HepG2 (cell line): Measurements from ENCODE around the gene HPS3. TPM values are rescaled to one million over a fixed set of nuclear protein-coding genes. Genes with fewer than 3 reads are reported as not detected.

Experiments
- ATAC-seq: fragments of 200-7000 bp; cut with Tn5 transposase; 3 replicates; pipeline ENCODE4 v1.9.1; 2020; ENCODE audit warnings: mild to moderate bottlenecking, moderate library complexity
- BruUV-seq: library from RNA; stranded (reverse); fragments of 400-500 nt; replicated peaks from 2 replicates; lab custom pipeline; 2021; lab: Mats Ljungman, UMichigan
- CTCF ChIA-PET: fragments of 300-600 bp; formaldehyde crosslinking; extraction: SDS; loops from one replicate; lab custom pipeline; 2021; ENCODE audit warnings: low total read pairs, inconsistent platforms, low intra/inter-chr PET ratio; lab: Yijun Ruan, JAX
- POLR2A ChIA-PET: fragments of 350-600 bp; sonication (Branson Sonifier 250); formaldehyde crosslinking; loops from one replicate; lab custom pipeline; 2020; ENCODE audit warnings: antibody characterized with exemption, inconsistent platforms; lab: Yijun Ruan, JAX
- DNase-seq: peaks from one replicate; pipeline ENCODE4 v3.0.0-alpha.2; 2015; ENCODE audit warnings: low spot score
- FAIRE-seq: peaks from 3 replicates; lab custom pipeline; 2011; peaks lifted over from hg19 to GRCh38; lab: Jason Lieb, UNC
- H2AFZ ChIP-seq: one replicate; pipeline ENCODE4 v1.6.1; 2011; ENCODE audit warnings: low read length, inconsistent platforms
- H3K27ac ChIP-seq: fragments of 300-600 bp; 3 replicates; pipeline ENCODE4 v1.8.0; 2011; ENCODE audit warnings: mixed run types, mild to moderate bottlenecking, mixed read lengths, low read length, inconsistent platforms; ENCODE audit not compliant: insufficient read depth; ENCODE audit errors: extremely low read length
- H3K27me3 ChIP-seq, 2 experiments: fragments of 200-600 bp in 1 of 2; 2 replicates in 1 of 2; 3 replicates in 1 of 2; pipeline versions ENCODE4 v1.6.0 to v1.8.0; 2011; ENCODE audit warnings: low read length in 2 of 2, mild to moderate bottlenecking in 2 of 2, moderate library complexity in 2 of 2, inconsistent platforms in 1 of 2; ENCODE audit not compliant: insufficient read depth in 2 of 2, control insufficient read depth in 1 of 2
- H3K36me3 ChIP-seq, 2 experiments: fragments of 200-600 bp in 1 of 2; replicated peaks in 1 of 2; 2 replicates in 1 of 2; 3 replicates in 1 of 2; pipeline versions ENCODE4 v1.5.1 to v1.8.0; 2011; ENCODE audit warnings: low read length in 2 of 2, inconsistent platforms in 1 of 2; ENCODE audit not compliant: insufficient read depth in 2 of 2, control insufficient read depth in 1 of 2
- H3K4me1 ChIP-seq: 2 replicates; pipeline ENCODE4 v1.5.1; 2012; ENCODE audit warnings: low read length, inconsistent platforms; ENCODE audit not compliant: insufficient read depth
- H3K4me2 ChIP-seq: 2 replicates; pipeline ENCODE4 v1.6.0; 2011; ENCODE audit warnings: low read depth, low read length, inconsistent platforms
- H3K4me3 ChIP-seq, 3 experiments: fragments of 200-600 bp in 1 of 3; sonication (generic), shearing (Covaris generic) in 1 of 3; replicated peaks in 1 of 3; 2 replicates each; pipeline ENCODE4 v1.5.1; 2011 to 2016; ENCODE audit warnings: low read length in 3 of 3, inconsistent platforms in 2 of 3, low read depth in 2 of 3, mild to moderate bottlenecking in 2 of 3, control low read depth in 1 of 3, mixed read lengths in 1 of 3; ENCODE audit not compliant: insufficient read depth in 1 of 3
- H3K79me2 ChIP-seq: one replicate; pipeline ENCODE4 v1.6.1; 2011; ENCODE audit warnings: low read length, inconsistent platforms; ENCODE audit not compliant: insufficient read depth
- H3K9ac ChIP-seq: 2 replicates; pipeline ENCODE4 v1.6.0; 2011; ENCODE audit warnings: mild to moderate bottlenecking, low read depth, low read length, inconsistent platforms; ENCODE audit not compliant: insufficient read depth
- H3K9me3 ChIP-seq: 2 replicates; pipeline ENCODE4 v1.5.1; 2012; ENCODE audit warnings: mild to moderate bottlenecking, low read length
- H4K20me1 ChIP-seq: 2 replicates; pipeline ENCODE4 v1.6.0; 2011; ENCODE audit warnings: inconsistent platforms, mild to moderate bottlenecking, low read length, moderate library complexity; ENCODE audit not compliant: insufficient read depth
- ARID2 ChIP-seq: sonication (generic); formaldehyde crosslinking; IDR thresholded peaks from 2 replicates; pipeline ENCODE4 v1.8.1; 2022; ENCODE audit warnings: mild to moderate bottlenecking, missing genetic modification reagents, borderline replicate concordance
- ATF7-NPFF ChIP-seq: sonication (generic); formaldehyde crosslinking; IDR thresholded peaks from 2 replicates; pipeline ENCODE4 v1.8.1; 2023; ENCODE audit warnings: mild to moderate bottlenecking, low read depth, missing genetic modification reagents, moderate library complexity
- GATAD2A ChIP-seq: IDR thresholded peaks from 2 replicates; pipeline ENCODE4 v1.6.1; 2016
- ISL2 ChIP-seq: sonication (generic); formaldehyde crosslinking; IDR thresholded peaks from 2 replicates; pipeline ENCODE4 v1.5.0; 2020; ENCODE audit warnings: missing genetic modification reagents
- MATR3 ChIP-seq: sonication (generic); formaldehyde crosslinking; IDR thresholded peaks from 2 replicates; pipeline ENCODE4 v1.4.0; 2020; ENCODE audit warnings: missing genetic modification reagents
- PAF1 ChIP-seq: IDR thresholded peaks from 2 replicates; pipeline ENCODE4 v1.6.1; 2016; ENCODE audit warnings: missing genetic modification reagents, missing compliant biosample characterization
- RBM39 ChIP-seq: fragments of 200-400 bp; formaldehyde crosslinking; IDR thresholded peaks from one replicate; pipeline ENCODE4 v1.6.1; 2018; ENCODE audit warnings: antibody characterized with exemption, mild to moderate bottlenecking, low read depth, low read length; ENCODE audit not compliant: poor library complexity, severe bottlenecking
- SOX13 ChIP-seq, 3 experiments: fragments of 450-650 bp in 1 of 3; sonication (generic) in 1 of 3; formaldehyde crosslinking in 1 of 3; IDR thresholded peaks in 2 of 3; conservative IDR thresholded peaks in 1 of 3; 2 replicates each; pipeline versions ENCODE4 v1.5.0 to v1.6.1; 2016 to 2020; ENCODE audit warnings: antibody characterized with exemption in 1 of 3, mild to moderate bottlenecking in 1 of 3, missing compliant biosample characterization in 1 of 3, missing genetic modification reagents in 1 of 3, moderate library complexity in 1 of 3
- ZC3H13 ChIP-seq: sonication (generic); formaldehyde crosslinking; IDR thresholded peaks from 2 replicates; pipeline ENCODE4 v1.8.1; 2023; ENCODE audit warnings: mild to moderate bottlenecking, missing genetic modification reagents, moderate library complexity
- ZNF766 ChIP-seq: sonication (generic); formaldehyde crosslinking; IDR thresholded peaks from 2 replicates; pipeline ENCODE4 v1.5.0; 2020; ENCODE audit warnings: missing genetic modification reagents, borderline replicate concordance
- ZNF878 ChIP-seq: sonication (generic); formaldehyde crosslinking; IDR thresholded peaks from 2 replicates; pipeline ENCODE4 v1.8.1; 2023; ENCODE audit warnings: mild to moderate bottlenecking, missing genetic modification reagents, moderate library complexity
- WGBS: methylation state at CpG from one replicate; pipeline ENCODE4 v1.1.6; 2017; ENCODE audit warnings: low lambda C conversion rate; 5-methylcytosine and 5-hydroxymethylcytosine counted together
- in situ Hi-C: cut with HindIII; loops from 2 replicates; pipeline ENCODE4 v1.10.0; 2017; ENCODE audit warnings: low pct_unique_long_range_greater_than_20kb; ENCODE audit not compliant: extremely low pct_ligation_motif_present
- intact Hi-C: fragments of 100-400 bp; cut with micrococcal nuclease; formaldehyde crosslinking; loops from one replicate; pipeline ENCODE4 v1.10.0; 2022; ENCODE audit not compliant: unreplicated experiment
- polyA plus RNA-seq, 8 experiments: library from polyadenylated mRNA; depleted of rRNA in 3 of 8; stranded (reverse) in 7 of 8; unstranded in 1 of 8; fragments of >200 nt; fragmentation: Illumina TruSeq in 4 of 8; extraction: Trizol in 4 of 8; gene quantifications; 2 replicates each; pipeline versions ENCODE4 v1.2.1 to v1.2.3, GENCODE V29; 2011 to 2016; ENCODE audit warnings: low read depth in 4 of 8, missing spikeins in 1 of 8, mixed read lengths in 1 of 8; ENCODE audit not compliant: insufficient read depth in 1 of 8
- total RNA-seq, 5 experiments: library from RNA; depleted of rRNA; stranded (reverse); fragments of >200 nt; fragmentation: Illumina TruSeq; extraction: Trizol; gene quantifications; 2 replicates each; pipeline ENCODE4 v1.2.3, GENCODE V29; 2016; ENCODE audit warnings: low read depth in 1 of 5
- TF ChIP-seq, protein P1 (sequence below): sonication (generic); formaldehyde crosslinking; IDR thresholded peaks from 2 replicates; pipeline ENCODE4 v1.5.1; 2020; ENCODE audit warnings: missing genetic modification reagents, mild to moderate bottlenecking, borderline replicate concordance
- TF ChIP-seq, protein P2 (sequence below): sonication (generic); formaldehyde crosslinking; IDR thresholded peaks from 2 replicates; pipeline ENCODE4 v1.4.0; 2020; ENCODE audit warnings: missing genetic modification reagents
- TF ChIP-seq, protein P3 (sequence below): sonication (generic); formaldehyde crosslinking; IDR thresholded peaks from 2 replicates; pipeline ENCODE4 v1.4.0; 2020; ENCODE audit warnings: missing genetic modification reagents

Gene HPS3
- total and polyA plus RNA-seq, 2 of the 13 experiments (the other 11 are each of a cell fraction or from before 2014, with no cell fraction given), result 9.5 to 18.9 TPM

DNA sequence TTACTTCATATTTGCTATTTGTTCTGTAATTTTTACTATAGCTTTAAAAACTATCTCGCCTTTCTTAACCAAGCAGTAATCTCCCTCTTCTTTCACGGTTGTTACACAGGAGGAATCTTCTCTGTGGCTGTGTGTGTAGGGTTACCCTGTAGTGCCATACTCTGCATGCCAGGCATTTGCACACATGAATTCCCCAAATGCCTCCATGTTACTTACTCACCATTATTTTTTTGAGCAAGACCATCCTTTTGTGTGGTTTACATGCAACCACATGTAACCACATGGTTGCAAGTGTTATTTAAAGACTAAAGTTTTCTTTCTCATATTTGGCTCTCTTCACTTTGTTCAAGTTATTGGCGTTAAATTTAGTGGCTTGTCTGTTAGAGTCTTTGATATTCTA lies 45.5 kb downstream of the HPS3 start:
- POLR2A ChIA-PET, result no interaction called here
- in situ Hi-C loops, result no loop called here
- 95% methylated on average over 3 of the region's 3 CpGs for WGBS

DNA sequence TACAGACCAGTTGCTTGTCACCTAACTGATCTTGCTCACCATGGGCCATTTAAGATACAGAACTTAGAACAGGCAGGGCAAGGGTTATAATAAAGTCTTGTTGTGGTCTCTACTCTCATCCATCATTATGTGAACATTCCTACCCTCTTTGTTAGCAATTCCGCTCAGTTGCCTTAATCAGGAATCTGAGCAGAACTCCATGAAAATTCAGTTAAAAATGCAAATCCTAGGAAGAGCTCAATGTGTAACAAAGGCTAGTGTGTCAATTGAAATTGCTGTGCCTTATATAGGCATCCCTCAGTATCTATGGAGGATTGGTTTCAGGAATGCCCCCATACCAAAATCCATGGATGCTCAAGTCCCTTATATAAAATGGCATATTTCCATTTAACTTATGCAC lies 47.7 kb downstream of the HPS3 start:
- in situ Hi-C loops, result no loop called here
- ATAC-seq, result no peak
- CTCF ChIA-PET, result no interaction called here
- TF ChIP-seq ZC3H13 (CRISPR knock-in tag) (no peak), GATAD2A (CRISPR knock-in tag) (no peak), RBM39 (no peak), ISL2 (CRISPR knock-in tag) (no peak), ARID2 (no peak), MATR3 (CRISPR knock-in tag) (no peak), ZNF766 (CRISPR knock-in tag) (no peak), ATF7-NPFF (no peak), SOX13 (IDR thresholded peaks at IDR 0.05) (no peak), SOX13 (CRISPR knock-in tag; conservative IDR thresholded peaks at IDR 0.05 in 1 of 2, IDR thresholded peaks at IDR 0.05 in 1 of 2) (no peak)
- TF ChIP-seq, protein P1, sequence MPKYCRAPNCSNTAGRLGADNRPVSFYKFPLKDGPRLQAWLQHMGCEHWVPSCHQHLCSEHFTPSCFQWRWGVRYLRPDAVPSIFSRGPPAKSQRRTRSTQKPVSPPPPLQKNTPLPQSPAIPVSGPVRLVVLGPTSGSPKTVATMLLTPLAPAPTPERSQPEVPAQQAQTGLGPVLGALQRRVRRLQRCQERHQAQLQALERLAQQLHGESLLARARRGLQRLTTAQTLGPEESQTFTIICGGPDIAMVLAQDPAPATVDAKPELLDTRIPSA (CRISPR knock-in tag), result no peak
- TF ChIP-seq, protein P2, sequence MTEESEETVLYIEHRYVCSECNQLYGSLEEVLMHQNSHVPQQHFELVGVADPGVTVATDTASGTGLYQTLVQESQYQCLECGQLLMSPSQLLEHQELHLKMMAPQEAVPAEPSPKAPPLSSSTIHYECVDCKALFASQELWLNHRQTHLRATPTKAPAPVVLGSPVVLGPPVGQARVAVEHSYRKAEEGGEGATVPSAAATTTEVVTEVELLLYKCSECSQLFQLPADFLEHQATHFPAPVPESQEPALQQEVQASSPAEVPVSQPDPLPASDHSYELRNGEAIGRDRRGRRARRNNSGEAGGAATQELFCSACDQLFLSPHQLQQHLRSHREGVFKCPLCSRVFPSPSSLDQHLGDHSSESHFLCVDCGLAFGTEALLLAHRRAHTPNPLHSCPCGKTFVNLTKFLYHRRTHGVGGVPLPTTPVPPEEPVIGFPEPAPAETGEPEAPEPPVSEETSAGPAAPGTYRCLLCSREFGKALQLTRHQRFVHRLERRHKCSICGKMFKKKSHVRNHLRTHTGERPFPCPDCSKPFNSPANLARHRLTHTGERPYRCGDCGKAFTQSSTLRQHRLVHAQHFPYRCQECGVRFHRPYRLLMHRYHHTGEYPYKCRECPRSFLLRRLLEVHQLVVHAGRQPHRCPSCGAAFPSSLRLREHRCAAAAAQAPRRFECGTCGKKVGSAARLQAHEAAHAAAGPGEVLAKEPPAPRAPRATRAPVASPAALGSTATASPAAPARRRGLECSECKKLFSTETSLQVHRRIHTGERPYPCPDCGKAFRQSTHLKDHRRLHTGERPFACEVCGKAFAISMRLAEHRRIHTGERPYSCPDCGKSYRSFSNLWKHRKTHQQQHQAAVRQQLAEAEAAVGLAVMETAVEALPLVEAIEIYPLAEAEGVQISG (CRISPR knock-in tag), result no peak

More for the DNA sequence above, 45.5 kb downstream of the HPS3 start:
- Histone ChIP-seq H3K36me3 (peaks cover 7 to 61% of the 10 kb centered on the region in 2 experiments; a peak in 4 of 5 replicates), H3K27ac (no peak overlapping the region), H3K4me2 (no peak overlapping the region), H3K4me1 (peaks cover under 1% of the 10 kb centered on the region; the same call in 1 of the 2 replicates), H3K27me3 (no peaks in the 10 kb centered on the region), H2AFZ (no peak overlapping the region), H4K20me1 (no peaks in the 10 kb centered on the region), H3K9me3 (no peaks in the 10 kb centered on the region), H3K9ac (no peak overlapping the region), H3K79me2 (no peaks in the 10 kb centered on the region), H3K4me3 (no peak overlapping the region)
- CTCF ChIA-PET, result no interaction called here
- FAIRE-seq (no peak), ATAC-seq (no peak), DNase-seq (no peak)
- intact Hi-C loops, result no loop called here
- TF ChIP-seq PAF1 (CRISPR knock-in tag) (0 out of 2 replicates have a peak, but pooled peaks have one; percentile 49), ZNF878 (no peak)
- TF ChIP-seq, protein P3, sequence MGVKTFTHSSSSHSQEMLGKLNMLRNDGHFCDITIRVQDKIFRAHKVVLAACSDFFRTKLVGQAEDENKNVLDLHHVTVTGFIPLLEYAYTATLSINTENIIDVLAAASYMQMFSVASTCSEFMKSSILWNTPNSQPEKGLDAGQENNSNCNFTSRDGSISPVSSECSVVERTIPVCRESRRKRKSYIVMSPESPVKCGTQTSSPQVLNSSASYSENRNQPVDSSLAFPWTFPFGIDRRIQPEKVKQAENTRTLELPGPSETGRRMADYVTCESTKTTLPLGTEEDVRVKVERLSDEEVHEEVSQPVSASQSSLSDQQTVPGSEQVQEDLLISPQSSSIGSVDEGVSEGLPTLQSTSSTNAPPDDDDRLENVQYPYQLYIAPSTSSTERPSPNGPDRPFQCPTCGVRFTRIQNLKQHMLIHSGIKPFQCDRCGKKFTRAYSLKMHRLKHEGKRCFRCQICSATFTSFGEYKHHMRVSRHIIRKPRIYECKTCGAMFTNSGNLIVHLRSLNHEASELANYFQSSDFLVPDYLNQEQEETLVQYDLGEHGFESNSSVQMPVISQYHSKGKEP (CRISPR knock-in tag), result no peak
- no TSS peak for BruUV-seq

More for the DNA sequence above, 47.7 kb downstream of the HPS3 start:
- no peaks in the 10 kb centered on the region for H3K79me2 ChIP-seq
- no peak overlapping the region for H3K27ac ChIP-seq
- no peak overlapping the region for H3K4me3 ChIP-seq
- DNase-seq (no peak), FAIRE-seq (no peak)
- no peaks in the 10 kb centered on the region for H4K20me1 ChIP-seq
- H3K4me1 ChIP-seq, result peaks cover 11% of the 10 kb centered on the region; the same call in 1 of the 2 replicates
- no peaks in the 10 kb centered on the region for H3K9me3 ChIP-seq
- WGBS, result 100% methylated on average over 1 of the region's 1 CpG
- H3K9ac ChIP-seq, result no peak overlapping the region
- no peaks in the 10 kb centered on the region for H3K27me3 ChIP-seq
- no peak overlapping the region for H2AFZ ChIP-seq
- peaks cover 9 to 73% of the 10 kb centered on the region in 2 experiments; a peak in 4 of 5 replicates for H3K36me3 ChIP-seq
- POLR2A ChIA-PET, result no interaction called here
- intact Hi-C loops, result no loop called here
- H3K4me2 ChIP-seq, result no peak overlapping the region
- no TSS peak for BruUV-seq
